Heart right ventricle (tissue), 16 donors: ENCODE data around the gene RSRC2. TPM values are rescaled to one million over a fixed set of nuclear protein-coding genes. Genes with fewer than 3 reads are reported as not detected.

ENCODE experiments used
- ATAC-seq, 8 donors: fragments of 200-7000 bp; cut with Tn5 transposase; one replicate each; pipeline ENCODE4 v1.9.1; 2020; ENCODE audit warnings: mild to moderate bottlenecking in 8 of 8, moderate library complexity in 8 of 8, moderate number of reproducible peaks in 1 of 8
- DNase-seq, 2 donors: peaks; one replicate each; pipeline ENCODE4 v3.0.0-alpha.2; 2020
- H3K27ac ChIP-seq, 10 donors: fragments of 200-600 bp; sonication (generic) in 2 of 10; one replicate each; pipeline versions ENCODE4 v1.5.0 to v1.8.0; 2020 to 2022; ENCODE audit warnings: mild to moderate bottlenecking in 3 of 10
- H3K27me3 ChIP-seq, 7 donors: fragments of 200-600 bp; one replicate each; pipeline ENCODE4 v1.8.0; 2021 to 2022; ENCODE audit warnings: mild to moderate bottlenecking in 2 of 7
- H3K36me3 ChIP-seq, 9 donors: fragments of 200-600 bp; sonication (generic) in 1 of 9; one replicate each; pipeline versions ENCODE4 v1.5.0 to v1.8.0; 2020 to 2022; ENCODE audit warnings: mild to moderate bottlenecking in 2 of 9
- H3K4me1 ChIP-seq, 9 donors: fragments of 200-600 bp; sonication (generic) in 1 of 9; one replicate each; pipeline versions ENCODE4 v1.5.0 to v1.8.0; 2020 to 2022; ENCODE audit warnings: mild to moderate bottlenecking in 4 of 9
- H3K4me3 ChIP-seq, 10 donors: fragments of 200-600 bp; sonication (generic) in 2 of 10; one replicate each; pipeline versions ENCODE4 v1.5.0 to v1.8.0; 2020 to 2022; ENCODE audit warnings: mild to moderate bottlenecking in 7 of 10, moderate library complexity in 2 of 10
- H3K9me3 ChIP-seq, 11 donors: fragments of 200-600 bp in 10 of 11; sonication (generic) in 2 of 11; one replicate each; pipeline versions ENCODE4 v1.5.0 to v1.8.0; 2013 to 2022; ENCODE audit warnings: mild to moderate bottlenecking in 2 of 11, control low read depth in 1 of 11, moderate library complexity in 1 of 11
- CTCF ChIP-seq, 9 donors: fragments of 200-600 bp; sonication (generic) in 2 of 9; IDR thresholded peaks; one replicate each; pipeline versions ENCODE4 v1.5.0 to v1.8.0; 2021 to 2022; ENCODE audit warnings: antibody characterized with exemption in 9 of 9, mild to moderate bottlenecking in 5 of 9, moderate library complexity in 1 of 9
- WGBS, 2 donors: extraction: QIAGEN DNeasy Blood & Tissue Kit; methylation state at CpG; one replicate each; pipeline ENCODE4 v1.1.7; 2013; ENCODE audit warnings: inconsistent platforms in 1 of 2; 5-methylcytosine and 5-hydroxymethylcytosine counted together
- intact Hi-C, 10 donors: fragments of 100-400 bp; cut with DNase I; formaldehyde crosslinking; loops; one replicate each; pipeline versions ENCODE4 v1.11.1 to v1.14.2; 2022
- polyA plus RNA-seq, 2 donors: library from polyadenylated mRNA; stranded (reverse); fragments of 200-250 nt; gene quantifications; one replicate each; pipeline ENCODE4 v1.2.3, GENCODE V29; 2013
- total RNA-seq, 10 donors: library from RNA; stranded (reverse); fragmentation: NEBNext Ultra II Directional in 3 of 10; extraction: Animal tissue kit (Norgen Biotek cat#: 25700) in 3 of 10; gene quantifications; one replicate each; pipeline versions ENCODE4 v1.2.1 to v1.2.4, GENCODE V29; 2021 to 2023
- donor health status: Arrhythmogenic right ventricular cardiomyopathy.
- donor health status: ischemic (EF 13 %, LVEDD 7.1; RV severe dilation, severe dysfunction).
- donor health status: healthy with polysubstance abuse.
- donor health status: DM: no; HTN: yes; CAD: no.
- donor health status: DM: no; HTN: no; CAD: no.
- donor health status: ischemic (EF 25% LVEDD 6.9; RV normal size, moderate dysfunction).
- donor health status: ischemic (EF 25% LVEDD 5.7; RV mildly dilated, moderate dysfunction).
- donor health status: healthy.
- donor health status: DM: yes; HTN: yes; CAD: no.
- donor health status: Ischemic cardiomyopathy.
- donor health status: ischemic (EF 35%, LVEDD 5.7; RV mildly dilated, moderate dysfunction).
- donor health status: nonischemic (EF 11% LVEDD 7.7; RV severe dilation, severe dysfunction).
- donor health status: DM: yes; HTN: yes; CAD: no.
- donor health status: PGD.
- donor health status: ischemic (EF 29% LVEDD 5.4; RV normal size, mild dysfunction).
- donor health status: nonischemic (EF 23%, LVEDD 6.1; RV moderate dilation, normal function).

Gene RSRC2
- total and polyA plus RNA-seq, 12 donors = 31.3 to 48.9 (median 40.6) TPM

- no peak for TF ChIP-seq CTCF (IDR thresholded peaks at IDR 0.05)
- ATAC-seq (no peak), DNase-seq (no peak)
- WGBS, 2 donors = 15 to 21% methylated on average over 8 of the region's 8 CpGs
- peak overlapping the region in 4 of 10 donors; percentile 14 to 81 (median 46) for H3K27ac ChIP-seq
- no peaks in the 10 kb centered on the region for H3K27me3 ChIP-seq
- H3K4me3 ChIP-seq = peak overlapping the region in 9 of 10 donors; percentile 26 to 90 (median 71)
- H3K4me1 ChIP-seq = peaks cover 6 to 70% (median 54%) of the 10 kb centered on the region in 9 donors
- H3K9me3 ChIP-seq = no peaks in the 10 kb centered on the region
- intact Hi-C loops = loop anchor here in 4 of 10 donors (2.0 to 10.0 kb wide), 2 partner anchors 19 to 231 kb away; partner anchors contain the start of gene DENR (in 4 of the 4)
- peaks cover 0 to 59% (median 27%) of the 10 kb centered on the region in 9 donors for H3K36me3 ChIP-seq
Measured at GRCh38 chr12:122523846-122524718, 2.7 kb downstream of the RSRC2 start.

GRCh38 chr12:122523280-122523679 lies 3.5 kb downstream of the RSRC2 start:
- Histone ChIP-seq H3K27ac (peak overlapping the region in 2 of 10 donors; percentile 14 to 42), H3K9me3 (no peaks in the 10 kb centered on the region), H3K4me1 (peaks cover 6 to 71% (median 51%) of the 10 kb centered on the region in 9 donors), H3K36me3 (peaks cover 0 to 67% (median 35%) of the 10 kb centered on the region in 9 donors), H3K4me3 (peak overlapping the region in 5 of 10 donors; percentile 71 to 90 (median 84)), H3K27me3 (no peaks in the 10 kb centered on the region)
- no peak for TF ChIP-seq CTCF (IDR thresholded peaks at IDR 0.05)
- DNase-seq (no peak), ATAC-seq (no peak)
- intact Hi-C loops = loop anchor here in 4 of 10 donors (2.0 to 10.0 kb wide), 2 partner anchors 18 to 232 kb away; partner anchors contain the start of gene DENR (in 4 of the 4)
- WGBS, 2 donors = 45 to 46% methylated on average over 8 of the region's 8 CpGs

GRCh38 chr12:122520676-122521075 lies 6.1 kb downstream of the RSRC2 start:
- intact Hi-C loops = loop anchor here in 4 of 10 donors (10.0 kb wide), 1 partner anchor 234 kb away; the partner anchor contains the start of gene DENR (in 4 of the 4)

More at GRCh38 chr12:122520676-122521075, 6.1 kb downstream of the RSRC2 start:
- 90 to 94% methylated on average over 4 of the region's 4 CpGs for WGBS, 2 donors
- Histone ChIP-seq H3K4me1 (peaks cover 0 to 61% (median 42%) of the 10 kb centered on the region in 9 donors), H3K27me3 (no peaks in the 10 kb centered on the region), H3K4me3 (no peak overlapping the region), H3K36me3 (peaks cover 0 to 93% (median 59%) of the 10 kb centered on the region in 9 donors), H3K9me3 (no peaks in the 10 kb centered on the region), H3K27ac (no peak overlapping the region)
- DNase-seq (no peak), ATAC-seq (no peak)
- TF ChIP-seq CTCF (IDR thresholded peaks at IDR 0.05) = no peak
